Neuronal stem cell (in vitro differentiated cells): Measurements from ENCODE around the gene MICALL2.

ENCODE experiments used
- DNase-seq: peaks from one replicate; pipeline ENCODE4 v3.0.0-alpha.2; 2013; ENCODE audit warnings: low spot score
- H2AFZ ChIP-seq: one replicate; pipeline ENCODE4 v1.6.1; 2013; ENCODE audit warnings: mild to moderate bottlenecking, low read length, inconsistent platforms
- H2AK5ac ChIP-seq: 2 replicates; pipeline ENCODE4 v1.6.1; 2013; ENCODE audit warnings: low read depth, mild to moderate bottlenecking, inconsistent platforms, low read length, moderate library complexity, mixed read lengths
- H2BK120ac ChIP-seq: 2 replicates; pipeline ENCODE4 v1.6.1; 2013; ENCODE audit warnings: low read depth, mild to moderate bottlenecking, inconsistent platforms, low read length, moderate library complexity, mixed read lengths
- H2BK12ac ChIP-seq: one replicate; pipeline ENCODE4 v1.6.1; 2013; ENCODE audit warnings: low read length, inconsistent platforms
- H2BK15ac ChIP-seq: 2 replicates; pipeline ENCODE4 v1.6.1; 2013; ENCODE audit warnings: mild to moderate bottlenecking, low read length, inconsistent platforms, mixed read lengths
- H2BK5ac ChIP-seq: one replicate; pipeline ENCODE4 v1.6.1; 2013; ENCODE audit warnings: inconsistent platforms, mild to moderate bottlenecking, low read length, moderate library complexity
- H3K14ac ChIP-seq: one replicate; pipeline ENCODE4 v1.6.1; 2013; ENCODE audit warnings: low read length, inconsistent platforms
- H3K18ac ChIP-seq: 2 replicates; pipeline ENCODE4 v1.6.1; 2013; ENCODE audit warnings: low read length, inconsistent platforms
- H3K23ac ChIP-seq: 2 replicates; pipeline ENCODE4 v1.6.1; 2013; ENCODE audit warnings: low read depth, mild to moderate bottlenecking, mixed read lengths, low read length, inconsistent platforms; ENCODE audit not compliant: poor library complexity
- H3K27ac ChIP-seq: replicated peaks from 3 replicates; pipeline ENCODE4 v1.5.1; 2013; ENCODE audit warnings: low read length, inconsistent platforms
- H3K27me3 ChIP-seq, 3 experiments: 2 replicates each; pipeline ENCODE4 v1.6.1; 2013; ENCODE audit warnings: low read length in 3 of 3, mild to moderate bottlenecking in 2 of 3, inconsistent platforms in 1 of 3, low read depth in 1 of 3, mixed read lengths in 1 of 3, moderate library complexity in 1 of 3; ENCODE audit not compliant: control insufficient read depth in 3 of 3, insufficient read depth in 3 of 3
- H3K36me3 ChIP-seq, 2 donors: replicated peaks in 1 of 2; 2 replicates each; pipeline ENCODE4 v1.6.1; 2013; ENCODE audit warnings: low read length in 2 of 2; ENCODE audit not compliant: control insufficient read depth in 2 of 2, insufficient read depth in 2 of 2
- H3K4ac ChIP-seq: 2 replicates; pipeline ENCODE4 v1.6.1; 2013; ENCODE audit warnings: inconsistent platforms, mild to moderate bottlenecking, low read length, moderate library complexity
- H3K4me1 ChIP-seq, 2 donors: 1 replicate in 1 of 2; 2 replicates in 1 of 2; pipeline ENCODE4 v1.6.1; 2013; ENCODE audit warnings: low read length in 2 of 2, low read depth in 1 of 2; ENCODE audit not compliant: control insufficient read depth in 2 of 2, insufficient read depth in 1 of 2
- H3K4me2 ChIP-seq: one replicate; pipeline ENCODE4 v1.6.1; 2013; ENCODE audit warnings: mild to moderate bottlenecking, low read length, inconsistent platforms; ENCODE audit not compliant: insufficient read depth, poor library complexity, severe bottlenecking
- H3K4me3 ChIP-seq, 2 donors: 2 replicates each; pipeline ENCODE4 v1.5.1; 2013; ENCODE audit warnings: low read length in 2 of 2, mild to moderate bottlenecking in 2 of 2, inconsistent platforms in 1 of 2, moderate library complexity in 1 of 2
- H3K79me1 ChIP-seq: one replicate; pipeline ENCODE4 v1.6.1; 2013; ENCODE audit warnings: low read depth, mild to moderate bottlenecking, inconsistent platforms, low read length, moderate library complexity
- H3K9ac ChIP-seq: one replicate; pipeline ENCODE4 v1.6.1; 2013; ENCODE audit warnings: mild to moderate bottlenecking, low read depth, low read length, inconsistent platforms; ENCODE audit not compliant: poor library complexity
- H3K9me3 ChIP-seq, 2 donors: replicated peaks in 1 of 2; 2 replicates each; pipeline versions ENCODE3 to v1.6.1; 2013; ENCODE audit warnings: low read length in 2 of 2, mild to moderate bottlenecking in 2 of 2, inconsistent platforms in 1 of 2, low read depth in 1 of 2, mixed read lengths in 1 of 2, moderate library complexity in 1 of 2; ENCODE audit not compliant: control insufficient read depth in 2 of 2, insufficient read depth in 1 of 2
- H4K8ac ChIP-seq: one replicate; pipeline ENCODE4 v1.6.1; 2013; ENCODE audit warnings: low read depth, mild to moderate bottlenecking, inconsistent platforms, low read length, moderate library complexity
- H4K91ac ChIP-seq: one replicate; pipeline ENCODE4 v1.6.1; 2013; ENCODE audit warnings: low read length, low read depth, mild to moderate bottlenecking, inconsistent platforms; ENCODE audit not compliant: poor library complexity
- WGBS, 2 donors: extraction: QIAGEN DNeasy Blood & Tissue Kit; methylation state at CpG; one replicate each; pipeline ENCODE4 v1.1.7; 2013; ENCODE audit warnings: missing lambda C conversion rate in 2 of 2, mixed read lengths in 1 of 2; ENCODE audit not compliant: insufficient read length in 2 of 2, insufficient replicate concordance in 1 of 2; ENCODE audit errors: extremely low coverage in 2 of 2; 5-methylcytosine and 5-hydroxymethylcytosine counted together

MICALL2 gene

GRCh38 chr7:1481300-1481699 lies 22.0 kb upstream of the MICALL2 start:
- no peak overlapping the region for H3K23ac ChIP-seq
- WGBS, 2 donors: no CpG with 5 or more reads among the region's 20 CpGs
- H3K4me2 ChIP-seq: no peak overlapping the region
- no peak overlapping the region for H2AK5ac ChIP-seq
- H4K91ac ChIP-seq: no peak overlapping the region
- no peak overlapping the region for H3K27ac ChIP-seq
- H3K18ac ChIP-seq: no peak overlapping the region
- H2BK15ac ChIP-seq: no peak overlapping the region
- H3K14ac ChIP-seq: peak overlapping the region; percentile 38
- no peak overlapping the region for H2BK12ac ChIP-seq
- no peak overlapping the region for H2AFZ ChIP-seq
- H2BK5ac ChIP-seq: no peak overlapping the region
- H3K36me3 ChIP-seq: peaks cover 47 to 94% of the 10 kb centered on the region in 2 donors
- H3K27me3 ChIP-seq: no peaks in the 10 kb centered on the region
- DNase-seq: no peak
- H4K8ac ChIP-seq: no peak overlapping the region
- no peak overlapping the region for H3K4me3 ChIP-seq
- H3K4me1 ChIP-seq: no peaks in the 10 kb centered on the region
- H3K9me3 ChIP-seq: no peaks in the 10 kb centered on the region
- no peak overlapping the region for H2BK120ac ChIP-seq
- H3K79me1 ChIP-seq: peaks cover 4% of the 10 kb centered on the region
- no peak overlapping the region for H3K9ac ChIP-seq
- H3K4ac ChIP-seq: no peak overlapping the region

GRCh38 chr7:1480670-1481069 lies 21.4 kb upstream of the MICALL2 start:
- Histone ChIP-seq H3K27ac (no peak overlapping the region), H3K9ac (peak overlapping the region; percentile 44), H2BK15ac (no peak overlapping the region), H2BK120ac (no peak overlapping the region), H3K79me1 (peaks cover 4% of the 10 kb centered on the region), H2BK5ac (no peak overlapping the region), H2AK5ac (no peak overlapping the region), H2AFZ (no peak overlapping the region), H3K9me3 (no peaks in the 10 kb centered on the region), H2BK12ac (no peak overlapping the region), H3K4me2 (no peak overlapping the region), H3K4ac (no peak overlapping the region), H3K23ac (no peak overlapping the region), H3K27me3 (no peaks in the 10 kb centered on the region), H4K8ac (no peak overlapping the region), H3K14ac (no peak overlapping the region), H3K4me3 (no peak overlapping the region), H3K18ac (no peak overlapping the region), H3K36me3 (peaks cover 50 to 89% of the 10 kb centered on the region in 2 donors), H4K91ac (no peak overlapping the region), H3K4me1 (no peaks in the 10 kb centered on the region)
- DNase-seq: no peak
- no CpG with 5 or more reads among the region's 12 CpGs for WGBS, 2 donors

GRCh38 chr7:1479287-1479686 lies 20.0 kb upstream of the MICALL2 start:
- H2AFZ ChIP-seq: no peak overlapping the region
- peaks cover 47 to 85% of the 10 kb centered on the region in 2 donors for H3K36me3 ChIP-seq
- H3K79me1 ChIP-seq: peaks cover 4% of the 10 kb centered on the region
- H3K27ac ChIP-seq: no peak overlapping the region
- H2BK120ac ChIP-seq: no peak overlapping the region
- H2BK12ac ChIP-seq: no peak overlapping the region
- H3K9ac ChIP-seq: no peak overlapping the region
- no peak overlapping the region for H3K4ac ChIP-seq
- no peaks in the 10 kb centered on the region for H3K9me3 ChIP-seq
- no peaks in the 10 kb centered on the region for H3K27me3 ChIP-seq
- H2BK5ac ChIP-seq: no peak overlapping the region
- H4K8ac ChIP-seq: no peak overlapping the region
- no peak overlapping the region for H2AK5ac ChIP-seq
- H3K4me3 ChIP-seq: no peak overlapping the region
- H3K4me2 ChIP-seq: no peak overlapping the region
- DNase-seq: no peak
- no CpG with 5 or more reads among the region's 24 CpGs for WGBS, 2 donors
- no peak overlapping the region for H3K18ac ChIP-seq
- no peak overlapping the region for H3K23ac ChIP-seq
- H4K91ac ChIP-seq: no peak overlapping the region
- H3K4me1 ChIP-seq: no peaks in the 10 kb centered on the region
- H3K14ac ChIP-seq: no peak overlapping the region
- H2BK15ac ChIP-seq: no peak overlapping the region

GRCh38 chr7:1478480-1478879 lies 19.2 kb upstream of the MICALL2 start:
- H4K91ac ChIP-seq: no peak overlapping the region
- no peak overlapping the region for H2BK15ac ChIP-seq
- peaks cover 0 to 2% of the 10 kb centered on the region in 2 donors for H3K4me1 ChIP-seq
- no peak overlapping the region for H2BK5ac ChIP-seq
- no peak overlapping the region for H2AK5ac ChIP-seq
- no CpG with 5 or more reads among the region's 19 CpGs for WGBS, 2 donors
- peaks cover 44 to 82% of the 10 kb centered on the region in 2 donors for H3K36me3 ChIP-seq
- no peaks in the 10 kb centered on the region for H3K27me3 ChIP-seq
- H3K14ac ChIP-seq: peak overlapping the region; percentile 8
- H2BK120ac ChIP-seq: no peak overlapping the region
- no peak for DNase-seq
- H3K4ac ChIP-seq: no peak overlapping the region
- H2AFZ ChIP-seq: no peak overlapping the region
- H3K4me2 ChIP-seq: no peak overlapping the region
- H4K8ac ChIP-seq: no peak overlapping the region
- peaks cover 2% of the 10 kb centered on the region for H3K79me1 ChIP-seq
- H3K18ac ChIP-seq: no peak overlapping the region
- no peak overlapping the region for H2BK12ac ChIP-seq
- no peaks in the 10 kb centered on the region for H3K9me3 ChIP-seq
- peak overlapping the region; percentile 21 for H3K9ac ChIP-seq
- H3K4me3 ChIP-seq: no peak overlapping the region
- no peak overlapping the region for H3K27ac ChIP-seq
- H3K23ac ChIP-seq: no peak overlapping the region
